GM23338 (cell line): Measurements from ENCODE around the gene STRN3.

Experiments used
- TF ChIP-seq, protein P1 (sequence below): IDR thresholded peaks from one replicate; pipeline ENCODE4 v1.6.1; 2018; ENCODE audit warnings: antibody characterized with exemption; ENCODE audit not compliant: unreplicated experiment
- TF ChIP-seq, protein P2 (sequence below): fragments of 250-450 bp; sonication (Bioruptor Pico); IDR thresholded peaks from 2 replicates; pipeline ENCODE4 v1.5.0; 2020; ENCODE audit warnings: mild to moderate bottlenecking, moderate library complexity

DNA sequence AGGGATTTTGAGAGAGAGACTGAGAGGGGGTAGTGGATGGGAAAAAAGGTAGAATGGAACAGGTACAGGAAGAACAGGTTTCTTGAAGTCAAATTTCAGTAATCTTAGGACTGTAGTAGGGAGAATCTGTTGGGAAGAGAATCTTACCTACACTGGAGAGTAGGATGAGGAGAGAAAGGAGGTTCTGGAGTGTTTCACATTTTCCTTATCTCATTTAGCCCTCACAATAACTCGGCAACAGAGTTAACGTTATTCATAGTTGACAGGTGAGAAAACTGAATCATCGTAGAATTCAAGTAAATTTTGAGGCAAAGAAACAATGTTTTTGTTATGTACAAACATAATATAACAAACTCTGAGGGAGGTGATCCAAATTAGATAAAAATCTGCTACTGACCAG lies 17.2 kb upstream of the STRN3 start:
- TF ChIP-seq, protein P1, sequence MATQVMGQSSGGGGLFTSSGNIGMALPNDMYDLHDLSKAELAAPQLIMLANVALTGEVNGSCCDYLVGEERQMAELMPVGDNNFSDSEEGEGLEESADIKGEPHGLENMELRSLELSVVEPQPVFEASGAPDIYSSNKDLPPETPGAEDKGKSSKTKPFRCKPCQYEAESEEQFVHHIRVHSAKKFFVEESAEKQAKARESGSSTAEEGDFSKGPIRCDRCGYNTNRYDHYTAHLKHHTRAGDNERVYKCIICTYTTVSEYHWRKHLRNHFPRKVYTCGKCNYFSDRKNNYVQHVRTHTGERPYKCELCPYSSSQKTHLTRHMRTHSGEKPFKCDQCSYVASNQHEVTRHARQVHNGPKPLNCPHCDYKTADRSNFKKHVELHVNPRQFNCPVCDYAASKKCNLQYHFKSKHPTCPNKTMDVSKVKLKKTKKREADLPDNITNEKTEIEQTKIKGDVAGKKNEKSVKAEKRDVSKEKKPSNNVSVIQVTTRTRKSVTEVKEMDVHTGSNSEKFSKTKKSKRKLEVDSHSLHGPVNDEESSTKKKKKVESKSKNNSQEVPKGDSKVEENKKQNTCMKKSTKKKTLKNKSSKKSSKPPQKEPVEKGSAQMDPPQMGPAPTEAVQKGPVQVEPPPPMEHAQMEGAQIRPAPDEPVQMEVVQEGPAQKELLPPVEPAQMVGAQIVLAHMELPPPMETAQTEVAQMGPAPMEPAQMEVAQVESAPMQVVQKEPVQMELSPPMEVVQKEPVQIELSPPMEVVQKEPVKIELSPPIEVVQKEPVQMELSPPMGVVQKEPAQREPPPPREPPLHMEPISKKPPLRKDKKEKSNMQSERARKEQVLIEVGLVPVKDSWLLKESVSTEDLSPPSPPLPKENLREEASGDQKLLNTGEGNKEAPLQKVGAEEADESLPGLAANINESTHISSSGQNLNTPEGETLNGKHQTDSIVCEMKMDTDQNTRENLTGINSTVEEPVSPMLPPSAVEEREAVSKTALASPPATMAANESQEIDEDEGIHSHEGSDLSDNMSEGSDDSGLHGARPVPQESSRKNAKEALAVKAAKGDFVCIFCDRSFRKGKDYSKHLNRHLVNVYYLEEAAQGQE = no peak
- TF ChIP-seq, protein P2, sequence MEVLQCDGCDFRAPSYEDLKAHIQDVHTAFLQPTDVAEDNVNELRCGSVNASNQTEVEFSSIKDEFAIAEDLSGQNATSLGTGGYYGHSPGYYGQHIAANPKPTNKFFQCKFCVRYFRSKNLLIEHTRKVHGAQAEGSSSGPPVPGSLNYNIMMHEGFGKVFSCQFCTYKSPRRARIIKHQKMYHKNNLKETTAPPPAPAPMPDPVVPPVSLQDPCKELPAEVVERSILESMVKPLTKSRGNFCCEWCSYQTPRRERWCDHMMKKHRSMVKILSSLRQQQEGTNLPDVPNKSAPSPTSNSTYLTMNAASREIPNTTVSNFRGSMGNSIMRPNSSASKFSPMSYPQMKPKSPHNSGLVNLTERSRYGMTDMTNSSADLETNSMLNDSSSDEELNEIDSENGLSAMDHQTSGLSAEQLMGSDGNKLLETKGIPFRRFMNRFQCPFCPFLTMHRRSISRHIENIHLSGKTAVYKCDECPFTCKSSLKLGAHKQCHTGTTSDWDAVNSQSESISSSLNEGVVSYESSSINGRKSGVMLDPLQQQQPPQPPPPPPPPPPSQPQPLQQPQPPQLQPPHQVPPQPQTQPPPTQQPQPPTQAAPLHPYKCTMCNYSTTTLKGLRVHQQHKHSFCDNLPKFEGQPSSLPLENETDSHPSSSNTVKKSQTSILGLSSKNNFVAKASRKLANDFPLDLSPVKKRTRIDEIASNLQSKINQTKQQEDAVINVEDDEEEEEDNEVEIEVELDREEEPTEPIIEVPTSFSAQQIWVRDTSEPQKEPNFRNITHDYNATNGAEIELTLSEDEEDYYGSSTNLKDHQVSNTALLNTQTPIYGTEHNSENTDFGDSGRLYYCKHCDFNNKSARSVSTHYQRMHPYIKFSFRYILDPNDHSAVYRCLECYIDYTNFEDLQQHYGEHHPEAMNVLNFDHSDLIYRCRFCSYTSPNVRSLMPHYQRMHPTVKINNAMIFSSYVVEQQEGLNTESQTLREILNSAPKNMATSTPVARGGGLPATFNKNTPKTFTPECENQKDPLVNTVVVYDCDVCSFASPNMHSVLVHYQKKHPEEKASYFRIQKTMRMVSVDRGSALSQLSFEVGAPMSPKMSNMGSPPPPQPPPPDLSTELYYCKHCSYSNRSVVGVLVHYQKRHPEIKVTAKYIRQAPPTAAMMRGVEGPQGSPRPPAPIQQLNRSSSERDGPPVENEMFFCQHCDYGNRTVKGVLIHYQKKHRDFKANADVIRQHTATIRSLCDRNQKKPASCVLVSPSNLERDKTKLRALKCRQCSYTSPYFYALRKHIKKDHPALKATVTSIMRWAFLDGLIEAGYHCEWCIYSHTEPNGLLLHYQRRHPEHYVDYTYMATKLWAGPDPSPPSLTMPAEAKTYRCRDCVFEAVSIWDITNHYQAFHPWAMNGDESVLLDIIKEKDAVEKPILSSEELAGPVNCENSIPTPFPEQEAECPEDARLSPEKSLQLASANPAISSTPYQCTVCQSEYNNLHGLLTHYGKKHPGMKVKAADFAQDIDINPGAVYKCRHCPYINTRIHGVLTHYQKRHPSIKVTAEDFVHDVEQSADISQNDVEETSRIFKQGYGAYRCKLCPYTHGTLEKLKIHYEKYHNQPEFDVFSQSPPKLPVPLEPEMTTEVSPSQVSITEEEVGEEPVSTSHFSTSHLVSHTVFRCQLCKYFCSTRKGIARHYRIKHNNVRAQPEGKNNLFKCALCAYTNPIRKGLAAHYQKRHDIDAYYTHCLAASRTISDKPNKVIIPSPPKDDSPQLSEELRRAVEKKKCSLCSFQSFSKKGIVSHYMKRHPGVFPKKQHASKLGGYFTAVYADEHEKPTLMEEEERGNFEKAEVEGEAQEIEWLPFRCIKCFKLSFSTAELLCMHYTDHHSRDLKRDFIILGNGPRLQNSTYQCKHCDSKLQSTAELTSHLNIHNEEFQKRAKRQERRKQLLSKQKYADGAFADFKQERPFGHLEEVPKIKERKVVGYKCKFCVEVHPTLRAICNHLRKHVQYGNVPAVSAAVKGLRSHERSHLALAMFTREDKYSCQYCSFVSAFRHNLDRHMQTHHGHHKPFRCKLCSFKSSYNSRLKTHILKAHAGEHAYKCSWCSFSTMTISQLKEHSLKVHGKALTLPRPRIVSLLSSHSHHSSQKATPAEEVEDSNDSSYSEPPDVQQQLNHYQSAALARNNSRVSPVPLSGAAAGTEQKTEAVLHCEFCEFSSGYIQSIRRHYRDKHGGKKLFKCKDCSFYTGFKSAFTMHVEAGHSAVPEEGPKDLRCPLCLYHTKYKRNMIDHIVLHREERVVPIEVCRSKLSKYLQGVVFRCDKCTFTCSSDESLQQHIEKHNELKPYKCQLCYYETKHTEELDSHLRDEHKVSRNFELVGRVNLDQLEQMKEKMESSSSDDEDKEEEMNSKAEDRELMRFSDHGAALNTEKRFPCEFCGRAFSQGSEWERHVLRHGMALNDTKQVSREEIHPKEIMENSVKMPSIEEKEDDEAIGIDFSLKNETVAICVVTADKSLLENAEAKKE = no peak
